ENCODE data around the gene FAM180B. TPM values are rescaled to one million over a fixed set of nuclear protein-coding genes. Genes with fewer than 3 reads are reported as not detected.

The FAM180B gene
- total RNA-seq, 2 donors from 2014 or later: 0.27 to 3.4 TPM

- Histone ChIP-seq H3K9me3 (no peaks in the 10 kb centered on the region), H3K4me3 (no peak overlapping the region), H3K4me1 (ENCODE audit: control insufficient read depth in 1 of 2, low read depth in 2 of 2) (peaks cover 12 to 13% of the 10 kb centered on the region in 2 donors), H3K27me3 (replicated peaks; ENCODE audit: insufficient read depth) (peaks cover 10% of the 10 kb centered on the region), H3K36me3 (no peaks in the 10 kb centered on the region), H3K27ac (no peak overlapping the region)
- ATAC-seq (ENCODE audit: insufficient number of reproducible peaks, low FRiP score, low read depth) (no peak), DNase-seq (ENCODE audit: low spot score) (no peak)
- TF ChIP-seq CTCF (IDR thresholded peaks at IDR 0.05): no peak
Measured at GRCh38 chr11:47595029-47595428, 8.6 kb downstream of the FAM180B start.

- no peaks in the 10 kb centered on the region for H3K9me3 ChIP-seq
- DNase-seq (ENCODE audit: low spot score) (no peak), ATAC-seq (ENCODE audit: insufficient number of reproducible peaks, low FRiP score, low read depth) (no peak)
- no peak overlapping the region for H3K27ac ChIP-seq
- H3K36me3 ChIP-seq: no peaks in the 10 kb centered on the region
- peaks cover 10% of the 10 kb centered on the region for H3K27me3 ChIP-seq (replicated peaks; ENCODE audit: insufficient read depth)
- H3K4me3 ChIP-seq: no peak overlapping the region
- TF ChIP-seq CTCF (IDR thresholded peaks at IDR 0.05): no peak
- peaks cover 12% of the 10 kb centered on the region in 2 donors for H3K4me1 ChIP-seq (ENCODE audit: control insufficient read depth in 1 of 2, low read depth in 2 of 2)
Measured at GRCh38 chr11:47595967-47596366, 9.5 kb downstream of the FAM180B start.

GRCh38 chr11:47599902-47600301 lies 13.4 kb downstream of the FAM180B start:
- TF ChIP-seq CTCF (IDR thresholded peaks at IDR 0.05): no peak
- no peaks in the 10 kb centered on the region for H3K27me3 ChIP-seq (replicated peaks; ENCODE audit: insufficient read depth)
- no peaks in the 10 kb centered on the region for H3K36me3 ChIP-seq
- H3K4me3 ChIP-seq: no peak overlapping the region
- H3K27ac ChIP-seq: no peak overlapping the region
- no peaks in the 10 kb centered on the region for H3K4me1 ChIP-seq (ENCODE audit: control insufficient read depth in 1 of 2, low read depth in 2 of 2)
- H3K9me3 ChIP-seq: no peaks in the 10 kb centered on the region
- DNase-seq (ENCODE audit: low spot score): no peak
- ATAC-seq (ENCODE audit: insufficient number of reproducible peaks, low FRiP score, low read depth): no peak

GRCh38 chr11:47603295-47603694 lies 16.8 kb downstream of the FAM180B start:
- TF ChIP-seq CTCF (IDR thresholded peaks at IDR 0.05): no peak
- no peak overlapping the region for H3K27ac ChIP-seq
- H3K9me3 ChIP-seq: no peaks in the 10 kb centered on the region
- peaks cover 10 to 13% of the 10 kb centered on the region in 2 donors for H3K4me1 ChIP-seq (ENCODE audit: control insufficient read depth in 1 of 2, low read depth in 2 of 2)
- H3K36me3 ChIP-seq: no peaks in the 10 kb centered on the region
- no peak for DNase-seq (ENCODE audit: low spot score)
- H3K27me3 ChIP-seq (replicated peaks; ENCODE audit: insufficient read depth): no peaks in the 10 kb centered on the region
- no peak for ATAC-seq (ENCODE audit: insufficient number of reproducible peaks, low FRiP score, low read depth)
- H3K4me3 ChIP-seq: no peak overlapping the region

GRCh38 chr11:47605921-47606320 lies 19.4 kb downstream of the FAM180B start:
- Histone ChIP-seq H3K36me3 (no peaks in the 10 kb centered on the region), H3K9me3 (no peaks in the 10 kb centered on the region), H3K27ac (no peak overlapping the region), H3K27me3 (replicated peaks; ENCODE audit: insufficient read depth) (no peaks in the 10 kb centered on the region), H3K4me3 (no peak overlapping the region), H3K4me1 (ENCODE audit: control insufficient read depth in 1 of 2, low read depth in 2 of 2) (peaks cover 10 to 13% of the 10 kb centered on the region in 2 donors)
- no peak for DNase-seq (ENCODE audit: low spot score)
- TF ChIP-seq CTCF (IDR thresholded peaks at IDR 0.05): no peak
- no peak for ATAC-seq (ENCODE audit: insufficient number of reproducible peaks, low FRiP score, low read depth)
